GM12892 (cell line): Measurements from ENCODE around the gene SPOCK1.

Source experiments
- POLR2A ChIP-seq: IDR thresholded peaks from 2 replicates; pipeline ENCODE4 v1.6.1; 2011; ENCODE audit warnings: low read depth, low read length, control low read depth
- POLR2AphosphoS5 ChIP-seq: IDR thresholded peaks from 2 replicates; pipeline ENCODE4 v1.6.1; 2011; ENCODE audit warnings: low read depth, low read length, control low read depth
- TAF1 ChIP-seq: IDR thresholded peaks from 2 replicates; pipeline ENCODE4 v1.6.1; 2011; ENCODE audit warnings: low read depth, mild to moderate bottlenecking, control low read depth, low read length, borderline replicate concordance

- TF ChIP-seq POLR2A, result no peak
- no peak for TF ChIP-seq POLR2AphosphoS5
- no peak for TF ChIP-seq TAF1
These were observed 306.8 kb downstream of the SPOCK1 start for GRCh38 chr5:137192293-137192743.
